Cardiac muscle cell (in vitro differentiated cells and primary cell): ENCODE measurements around the gene ITPR2. TPM values are rescaled to one million over a fixed set of nuclear protein-coding genes. Genes with fewer than 3 reads are reported as not detected.

ENCODE experiments used
- DNase-seq, 2 donors: peaks; one replicate each; pipeline versions ENCODE4 v3.0.0 to v3.0.0-alpha.2; 2010 to 2017; ENCODE audit warnings: low read depth in 1 of 2, low spot score in 1 of 2
- H3K27ac ChIP-seq: fragments of 200-600 bp; sonication (generic); 2 replicates; pipeline ENCODE4 v1.5.1; 2016
- H3K27me3 ChIP-seq: fragments of 200-600 bp; sonication (generic); 2 replicates; pipeline ENCODE4 v1.6.0; 2016; ENCODE audit warnings: control low read depth
- H3K36me3 ChIP-seq: fragments of 200-600 bp; sonication (generic); 2 replicates; pipeline ENCODE4 v1.5.1; 2016; ENCODE audit warnings: control low read depth
- H3K4me1 ChIP-seq: fragments of 200-600 bp; sonication (generic); 2 replicates; pipeline ENCODE4 v1.8.1; 2017; ENCODE audit warnings: low read depth, mild to moderate bottlenecking, mixed run types
- H3K4me3 ChIP-seq: fragments of 200-600 bp; sonication (generic); 2 replicates; pipeline ENCODE4 v1.5.1; 2016; ENCODE audit warnings: mild to moderate bottlenecking
- H3K9me3 ChIP-seq: fragments of 200-600 bp; sonication (generic); 2 replicates; pipeline ENCODE4 v1.5.1; 2017; ENCODE audit warnings: low read depth, mild to moderate bottlenecking, control low read depth
- CTCF ChIP-seq: IDR thresholded peaks from 2 replicates; pipeline ENCODE4 v1.5.1; 2012; ENCODE audit warnings: low read depth, mild to moderate bottlenecking, low read length
- polyA plus RNA-seq: library from polyadenylated mRNA; unstranded; fragments of >200 nt; fragmentation: Nextera tagmentation; extraction: Ambion mirVana; gene quantifications from 2 replicates; pipeline ENCODE4 v1.2.1, GENCODE V29; 2016
- total RNA-seq: library from RNA; depleted of rRNA; stranded (reverse); fragments of >200 nt; gene quantifications from 2 replicates; pipeline ENCODE4 v1.2.3, GENCODE V29; 2016

Gene ITPR2
- total and polyA plus RNA-seq, 2 experiments from 2014 or later: 4.8 to 5.1 TPM

GRCh38 chr12:26800347-26800746, 32.6 kb downstream of the ITPR2 start:
- H3K9me3 ChIP-seq: no peaks in the 10 kb centered on the region
- DNase-seq: no peak
- no peak for TF ChIP-seq CTCF

GRCh38 chr12:26799741-26800140, 33.3 kb downstream of the ITPR2 start:
- no peak overlapping the region for H3K27ac ChIP-seq
- H3K27me3 ChIP-seq: no peaks in the 10 kb centered on the region
- H3K36me3 ChIP-seq: no peaks in the 10 kb centered on the region
- H3K4me3 ChIP-seq: no peak overlapping the region
- TF ChIP-seq CTCF: no peak
- H3K4me1 ChIP-seq: no peaks in the 10 kb centered on the region
- no peak for DNase-seq
- H3K9me3 ChIP-seq: no peaks in the 10 kb centered on the region

More at GRCh38 chr12:26800347-26800746, 32.6 kb downstream of the ITPR2 start:
- Histone ChIP-seq H3K36me3 (no peaks in the 10 kb centered on the region), H3K4me3 (no peak overlapping the region), H3K4me1 (no peaks in the 10 kb centered on the region), H3K27me3 (no peaks in the 10 kb centered on the region), H3K27ac (no peak overlapping the region)

GRCh38 chr12:26798640-26799039, 34.4 kb downstream of the ITPR2 start:
- Histone ChIP-seq H3K4me1 (no peaks in the 10 kb centered on the region), H3K27ac (no peak overlapping the region), H3K9me3 (no peaks in the 10 kb centered on the region), H3K27me3 (no peaks in the 10 kb centered on the region), H3K36me3 (no peaks in the 10 kb centered on the region), H3K4me3 (no peak overlapping the region)
- TF ChIP-seq CTCF: no peak
- DNase-seq: no peak

- DNase-seq: peak in 1 of 2 donors; percentile 55
- H3K27me3 ChIP-seq: no peaks in the 10 kb centered on the region
- H3K4me1 ChIP-seq: no peaks in the 10 kb centered on the region
- H3K9me3 ChIP-seq: no peaks in the 10 kb centered on the region
- TF ChIP-seq CTCF: no peak
- no peak overlapping the region for H3K4me3 ChIP-seq
- no peaks in the 10 kb centered on the region for H3K36me3 ChIP-seq
- no peak overlapping the region for H3K27ac ChIP-seq
These were observed 35.0 kb downstream of the ITPR2 start for GRCh38 chr12:26798023-26798422.

GRCh38 chr12:26795910-26796309, 37.1 kb downstream of the ITPR2 start:
- no peak for TF ChIP-seq CTCF
- H3K9me3 ChIP-seq: no peaks in the 10 kb centered on the region
- H3K4me3 ChIP-seq: no peak overlapping the region
- no peak for DNase-seq
- H3K4me1 ChIP-seq: no peaks in the 10 kb centered on the region
- H3K27ac ChIP-seq: no peak overlapping the region
- no peaks in the 10 kb centered on the region for H3K36me3 ChIP-seq
- no peaks in the 10 kb centered on the region for H3K27me3 ChIP-seq

GRCh38 chr12:26791301-26791791, 41.6 kb downstream of the ITPR2 start:
- peak in 1 of 2 donors; percentile 50 for DNase-seq
- Histone ChIP-seq H3K36me3 (no peaks in the 10 kb centered on the region), H3K27ac (no peak overlapping the region), H3K27me3 (no peaks in the 10 kb centered on the region), H3K4me1 (no peaks in the 10 kb centered on the region), H3K4me3 (no peak overlapping the region), H3K9me3 (no peaks in the 10 kb centered on the region)
- TF ChIP-seq CTCF: no peak
